GM23248 (cell line): ENCODE data around the gene LRP2BP. TPM values are rescaled to one million over a fixed set of nuclear protein-coding genes. Genes with fewer than 3 reads are reported as not detected.

Experiments
- DNase-seq: peaks from one replicate; pipeline ENCODE4 v3.0.0-alpha.2; 2015
- H2AFZ ChIP-seq: fragments of 200-600 bp; sonication (generic); 2 replicates; pipeline ENCODE4 v1.6.1; 2016; ENCODE audit warnings: antibody characterized with exemption
- H3F3A ChIP-seq: fragments of 200-600 bp; sonication (generic); 2 replicates; pipeline ENCODE4 v1.6.1; 2016; ENCODE audit warnings: mild to moderate bottlenecking, antibody characterized with exemption, mixed run types; ENCODE audit not compliant: insufficient read depth
- H3K27ac ChIP-seq: fragments of 200-600 bp; sonication (generic); 2 replicates; pipeline ENCODE4 v1.5.1; 2016; ENCODE audit warnings: mild to moderate bottlenecking
- H3K27me3 ChIP-seq: fragments of 200-600 bp; sonication (generic); replicated peaks from 2 replicates; pipeline ENCODE4 v1.6.1; 2016; ENCODE audit warnings: mild to moderate bottlenecking; ENCODE audit not compliant: insufficient read depth
- H3K36me3 ChIP-seq: fragments of 200-600 bp; sonication (generic); 2 replicates; pipeline ENCODE4 v1.6.1; 2016; ENCODE audit warnings: low read depth, mild to moderate bottlenecking
- H3K4me1 ChIP-seq: fragments of 200-600 bp; sonication (generic); 2 replicates; pipeline ENCODE4 v1.6.1; 2016; ENCODE audit warnings: mild to moderate bottlenecking; ENCODE audit not compliant: insufficient read depth
- H3K4me2 ChIP-seq: fragments of 200-600 bp; sonication (generic); one replicate; pipeline ENCODE4 v1.6.1; 2016; ENCODE audit warnings: mild to moderate bottlenecking; ENCODE audit not compliant: unreplicated experiment
- H3K4me3 ChIP-seq: fragments of 200-600 bp; sonication (generic); 2 replicates; pipeline ENCODE4 v1.5.1; 2016; ENCODE audit warnings: mild to moderate bottlenecking
- H3K79me2 ChIP-seq: fragments of 200-600 bp; sonication (generic); 2 replicates; pipeline ENCODE4 v1.6.1; 2016; ENCODE audit warnings: mild to moderate bottlenecking; ENCODE audit not compliant: insufficient read depth
- H3K9ac ChIP-seq: fragments of 200-600 bp; sonication (generic); 2 replicates; pipeline ENCODE4 v1.6.1; 2016; ENCODE audit warnings: mild to moderate bottlenecking
- H3K9me2 ChIP-seq: fragments of 200-600 bp; sonication (generic); 2 replicates; pipeline ENCODE4 v1.6.1; 2016; ENCODE audit warnings: mixed run types, mild to moderate bottlenecking, moderate library complexity; ENCODE audit not compliant: insufficient read depth
- H3K9me3 ChIP-seq: fragments of 200-600 bp; sonication (generic); one replicate; pipeline ENCODE4 v1.6.1; 2017; ENCODE audit warnings: low read depth
- H4K20me1 ChIP-seq: fragments of 200-600 bp; sonication (generic); 2 replicates; pipeline ENCODE4 v1.6.0; 2016; ENCODE audit not compliant: insufficient read depth
- EZH2 ChIP-seq: fragments of 200-600 bp; sonication (generic); IDR thresholded peaks from 2 replicates; pipeline ENCODE4 v1.6.1; 2018; ENCODE audit warnings: antibody characterized with exemption, mild to moderate bottlenecking; ENCODE audit not compliant: insufficient read depth, poor library complexity, severe bottlenecking
- EZH2phosphoT487 ChIP-seq: fragments of 200-600 bp; sonication (generic); IDR thresholded peaks from 2 replicates; pipeline ENCODE4 v1.6.1; 2018; ENCODE audit warnings: antibody characterized with exemption, moderate library complexity, mild to moderate bottlenecking, low read depth; ENCODE audit not compliant: insufficient read depth
- WGBS, 2 experiments: methylation state at CpG; one replicate each; pipeline ENCODE4 v1.1.6; 2015 to 2017; ENCODE audit warnings: low lambda C conversion rate in 2 of 2, low coverage in 1 of 2; ENCODE audit errors: missing lambda C conversion rate in 2 of 2; 5-methylcytosine and 5-hydroxymethylcytosine counted together
- in situ Hi-C: fragments of 300-500 bp; cut with MboI; formaldehyde crosslinking; loops from 2 replicates; pipeline ENCODE4 v1.15.0; 2020
- polyA plus RNA-seq: library from polyadenylated mRNA; unstranded; fragments of >200 nt; fragmentation: Nextera tagmentation; extraction: Ambion mirVana; gene quantifications from 2 replicates; pipeline ENCODE4 v1.2.1, GENCODE V29; 2016
- total RNA-seq: library from RNA; depleted of rRNA; stranded (reverse); fragments of >200 nt; shearing (Covaris generic); gene quantifications from 2 replicates; pipeline ENCODE4 v1.2.3, GENCODE V29; 2014

The LRP2BP gene
- total and polyA plus RNA-seq, 2 experiments from 2014 or later, result 0.76 TPM; not detected in 1

- in situ Hi-C loops, result no loop called here
- no peaks in the 10 kb centered on the region for H3K79me2 ChIP-seq
- H3F3A ChIP-seq, result no peaks in the 10 kb centered on the region
- no peaks in the 10 kb centered on the region for H3K4me1 ChIP-seq
- TF ChIP-seq EZH2phosphoT487 (no peak), EZH2 (no peak)
- H3K4me2 ChIP-seq, result no peak overlapping the region
- H4K20me1 ChIP-seq, result no peaks in the 10 kb centered on the region
- DNase-seq, result no peak
- H2AFZ ChIP-seq, result no peak overlapping the region
- no peak overlapping the region for H3K9ac ChIP-seq
- WGBS, 2 experiments, result 92 to 95% methylated on average over 6 of the region's 6 CpGs
- no peaks in the 10 kb centered on the region for H3K9me3 ChIP-seq
- H3K27me3 ChIP-seq, result no peaks in the 10 kb centered on the region
- H3K9me2 ChIP-seq, result no peaks in the 10 kb centered on the region
- H3K36me3 ChIP-seq, result peaks cover 37% of the 10 kb centered on the region
- H3K4me3 ChIP-seq, result no peak overlapping the region
- no peak overlapping the region for H3K27ac ChIP-seq
Observed at GRCh38 chr4:185405296-185405999, 9.7 kb upstream of the LRP2BP start.

GRCh38 chr4:185404031-185404430, 8.3 kb upstream of the LRP2BP start:
- Histone ChIP-seq H3K27ac (no peak overlapping the region), H3K4me2 (no peak overlapping the region), H3K4me1 (no peaks in the 10 kb centered on the region), H3K27me3 (no peaks in the 10 kb centered on the region), H3K9me2 (no peaks in the 10 kb centered on the region), H3F3A (0 out of 2 replicates have a peak, but pooled peaks cover under 1% of the 10 kb centered on the region), H3K79me2 (no peaks in the 10 kb centered on the region), H3K4me3 (no peak overlapping the region), H4K20me1 (no peaks in the 10 kb centered on the region), H2AFZ (no peak overlapping the region), H3K9me3 (no peaks in the 10 kb centered on the region), H3K9ac (no peak overlapping the region), H3K36me3 (peaks cover 49% of the 10 kb centered on the region)
- WGBS, 2 experiments, result 96 to 100% methylated on average over 3 to 4 of the region's 4 CpGs
- TF ChIP-seq EZH2phosphoT487 (no peak), EZH2 (no peak)
- in situ Hi-C loops, result no loop called here
- no peak for DNase-seq

DNA sequence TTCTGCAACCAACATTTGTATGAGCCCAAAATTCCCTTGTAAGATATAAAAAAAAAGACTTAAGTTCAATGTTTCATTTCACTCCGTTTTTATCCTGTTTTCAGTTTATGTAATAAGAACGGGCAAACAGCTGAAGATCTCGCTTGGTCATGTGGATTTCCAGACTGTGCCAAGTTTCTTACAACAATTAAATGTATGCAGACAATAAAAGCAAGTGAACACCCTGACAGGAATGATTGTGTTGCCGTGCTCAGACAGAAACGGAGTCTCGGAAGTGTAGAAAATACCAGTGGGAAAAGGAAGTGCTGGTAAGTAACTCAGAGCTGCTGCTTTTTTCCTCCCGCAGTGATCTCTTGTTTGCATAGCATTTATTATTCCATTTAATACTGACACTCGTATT, 3.7 kb upstream of the LRP2BP start:
- 61 to 67% methylated on average over 8 of the region's 8 CpGs for WGBS, 2 experiments
- peaks cover 24% of the 10 kb centered on the region for H3K4me1 ChIP-seq
- in situ Hi-C loops, result no loop called here
- no peaks in the 10 kb centered on the region for H4K20me1 ChIP-seq
- H3K4me3 ChIP-seq, result no peak overlapping the region
- H3K9me3 ChIP-seq, result no peaks in the 10 kb centered on the region
- H3K4me2 ChIP-seq, result no peak overlapping the region
- no peak overlapping the region for H3K27ac ChIP-seq
- H3K36me3 ChIP-seq, result peaks cover 34% of the 10 kb centered on the region; the same call in 1 of the 2 replicates
- TF ChIP-seq EZH2 (no peak), EZH2phosphoT487 (no peak)
- DNase-seq, result no peak
- H3K27me3 ChIP-seq, result no peaks in the 10 kb centered on the region
- H3F3A ChIP-seq, result peaks cover 20% of the 10 kb centered on the region
- no peak overlapping the region for H2AFZ ChIP-seq
- H3K79me2 ChIP-seq, result no peaks in the 10 kb centered on the region; the same call in 1 of the 2 replicates
- H3K9ac ChIP-seq, result no peak overlapping the region
- no peaks in the 10 kb centered on the region for H3K9me2 ChIP-seq

- Histone ChIP-seq H3K9ac (no peak overlapping the region), H3K9me3 (no peaks in the 10 kb centered on the region), H3K4me2 (peak overlapping the region; percentile 90), H2AFZ (no peak overlapping the region), H4K20me1 (no peaks in the 10 kb centered on the region), H3K4me1 (peaks cover 27% of the 10 kb centered on the region), H3K27ac (no peak overlapping the region), H3K36me3 (peaks cover 33% of the 10 kb centered on the region; the same call in 1 of the 2 replicates), H3K27me3 (no peaks in the 10 kb centered on the region), H3K4me3 (no peak overlapping the region), H3K79me2 (no peaks in the 10 kb centered on the region; the same call in 1 of the 2 replicates), H3F3A (peaks cover 23% of the 10 kb centered on the region), H3K9me2 (no peaks in the 10 kb centered on the region)
- in situ Hi-C loops, result no loop called here
- TF ChIP-seq EZH2, result no peak
- TF ChIP-seq EZH2phosphoT487, result no peak
- DNase-seq, result no peak
- 6 to 21% methylated on average over 2 of the region's 2 CpGs for WGBS, 2 experiments
Observed at GRCh38 chr4:185398618-185399017, 2.9 kb upstream of the LRP2BP start.
